ENCODE results near the gene PRKCE.
A peak's percentile ranks its signal among the peaks of the same experiment; 100 is the strongest.

The PRKCE gene

DNA sequence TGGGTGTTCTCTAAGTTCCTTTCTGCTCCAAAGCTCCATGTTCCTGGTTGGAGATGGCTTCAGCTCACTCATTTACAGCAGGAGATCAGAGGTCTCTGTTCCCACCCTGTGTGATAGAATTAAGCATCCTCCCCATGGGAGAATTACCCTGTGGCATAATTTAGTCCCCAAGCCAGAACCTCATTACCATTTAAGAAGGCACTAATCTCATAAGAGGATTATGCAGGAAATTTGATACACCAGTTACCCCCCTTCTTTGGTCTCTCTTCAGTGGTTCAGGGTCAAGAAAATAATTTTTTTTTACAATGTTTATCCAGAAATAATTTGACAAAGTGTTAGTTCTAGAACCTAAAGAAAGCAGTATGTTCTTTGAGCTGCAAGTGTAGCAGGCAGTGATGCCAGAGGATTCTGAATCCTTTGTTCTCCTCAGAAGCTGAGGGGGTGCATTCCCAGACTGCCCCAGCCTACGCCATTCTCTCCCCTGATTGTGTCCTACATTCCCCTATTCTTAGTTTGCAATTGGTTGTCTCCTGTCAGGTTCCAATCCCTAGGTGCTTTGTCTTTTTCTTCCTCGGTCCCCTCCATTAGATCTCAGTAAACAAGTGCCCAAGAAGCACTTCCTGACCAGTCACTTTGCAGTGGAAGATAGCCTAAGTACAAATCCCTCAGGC, 163.6 kb downstream of the PRKCE start:
- TF ChIP-seq, protein P1, sequence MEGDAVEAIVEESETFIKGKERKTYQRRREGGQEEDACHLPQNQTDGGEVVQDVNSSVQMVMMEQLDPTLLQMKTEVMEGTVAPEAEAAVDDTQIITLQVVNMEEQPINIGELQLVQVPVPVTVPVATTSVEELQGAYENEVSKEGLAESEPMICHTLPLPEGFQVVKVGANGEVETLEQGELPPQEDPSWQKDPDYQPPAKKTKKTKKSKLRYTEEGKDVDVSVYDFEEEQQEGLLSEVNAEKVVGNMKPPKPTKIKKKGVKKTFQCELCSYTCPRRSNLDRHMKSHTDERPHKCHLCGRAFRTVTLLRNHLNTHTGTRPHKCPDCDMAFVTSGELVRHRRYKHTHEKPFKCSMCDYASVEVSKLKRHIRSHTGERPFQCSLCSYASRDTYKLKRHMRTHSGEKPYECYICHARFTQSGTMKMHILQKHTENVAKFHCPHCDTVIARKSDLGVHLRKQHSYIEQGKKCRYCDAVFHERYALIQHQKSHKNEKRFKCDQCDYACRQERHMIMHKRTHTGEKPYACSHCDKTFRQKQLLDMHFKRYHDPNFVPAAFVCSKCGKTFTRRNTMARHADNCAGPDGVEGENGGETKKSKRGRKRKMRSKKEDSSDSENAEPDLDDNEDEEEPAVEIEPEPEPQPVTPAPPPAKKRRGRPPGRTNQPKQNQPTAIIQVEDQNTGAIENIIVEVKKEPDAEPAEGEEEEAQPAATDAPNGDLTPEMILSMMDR (IDR thresholded peaks at IDR 0.05; ENCODE audit: low read depth, low read length), result no peak
- no peak overlapping the region for H3K4me3 ChIP-seq (ENCODE audit: low read depth, low read length)
- H3K4me1 ChIP-seq, result peaks cover 56% of the 10 kb centered on the region
- DNase-seq, result no peak
- no peaks in the 10 kb centered on the region for H3K9me3 ChIP-seq
- no peaks in the 10 kb centered on the region for H3K36me3 ChIP-seq
- no peaks in the 10 kb centered on the region for H3K27me3 ChIP-seq

DNA sequence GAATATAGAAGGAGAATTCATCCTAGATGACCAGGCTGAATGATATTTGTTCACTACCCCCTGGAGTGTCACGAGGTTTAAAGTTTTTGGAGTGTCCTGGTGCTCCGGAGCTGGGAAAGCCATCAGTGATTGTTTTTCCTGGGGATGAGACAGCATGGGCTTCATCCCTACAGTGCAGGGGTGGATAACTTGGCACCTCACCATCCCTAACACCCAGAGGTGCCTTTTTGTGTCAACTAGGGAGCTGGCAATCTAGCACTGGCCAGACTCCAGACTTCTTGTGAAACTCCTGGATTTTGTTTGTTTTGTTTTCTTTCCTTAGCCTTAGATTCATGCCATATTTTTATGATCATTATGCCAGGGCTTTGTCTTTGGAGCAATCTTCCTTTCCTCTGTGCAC, 164.8 kb downstream of the PRKCE start:
- Histone ChIP-seq H3K9me3 (no peaks in the 10 kb centered on the region), H3K36me3 (no peaks in the 10 kb centered on the region), H3K4me1 (peaks cover 65% of the 10 kb centered on the region), H3K27me3 (no peaks in the 10 kb centered on the region), H3K4me3 (ENCODE audit: low read depth, low read length) (no peak overlapping the region)
- TF ChIP-seq, protein P1 (IDR thresholded peaks at IDR 0.05; ENCODE audit: low read depth, low read length), result no peak
- no peak for DNase-seq

DNA sequence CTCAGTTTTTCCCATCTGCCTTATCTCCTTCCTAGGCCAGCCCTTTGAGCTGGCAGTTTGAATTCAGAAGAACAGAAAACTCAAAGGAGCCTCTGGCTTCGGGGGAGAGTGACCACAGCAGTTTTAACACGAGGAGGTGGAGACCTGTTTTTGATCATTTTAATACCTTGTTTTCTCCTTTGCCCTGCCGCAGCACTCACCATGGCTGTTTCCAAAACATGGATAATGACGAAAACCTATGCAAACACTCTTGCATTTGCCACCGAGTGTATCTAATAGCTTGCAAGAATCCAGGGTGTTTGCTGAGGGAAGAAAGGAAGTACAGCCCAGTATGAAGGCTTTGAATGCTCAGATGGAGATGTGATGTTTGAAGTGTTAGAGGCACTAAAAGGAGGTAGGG, 167.1 kb downstream of the PRKCE start:
- no peak for DNase-seq
- H3K4me1 ChIP-seq, result peaks cover 65% of the 10 kb centered on the region
- TF ChIP-seq, protein P1 (IDR thresholded peaks at IDR 0.05; ENCODE audit: low read depth, low read length), result no peak
- no peaks in the 10 kb centered on the region for H3K9me3 ChIP-seq
- H3K27me3 ChIP-seq, result no peaks in the 10 kb centered on the region
- H3K4me3 ChIP-seq (ENCODE audit: low read depth, low read length), result no peak overlapping the region
- H3K36me3 ChIP-seq, result no peaks in the 10 kb centered on the region

DNA sequence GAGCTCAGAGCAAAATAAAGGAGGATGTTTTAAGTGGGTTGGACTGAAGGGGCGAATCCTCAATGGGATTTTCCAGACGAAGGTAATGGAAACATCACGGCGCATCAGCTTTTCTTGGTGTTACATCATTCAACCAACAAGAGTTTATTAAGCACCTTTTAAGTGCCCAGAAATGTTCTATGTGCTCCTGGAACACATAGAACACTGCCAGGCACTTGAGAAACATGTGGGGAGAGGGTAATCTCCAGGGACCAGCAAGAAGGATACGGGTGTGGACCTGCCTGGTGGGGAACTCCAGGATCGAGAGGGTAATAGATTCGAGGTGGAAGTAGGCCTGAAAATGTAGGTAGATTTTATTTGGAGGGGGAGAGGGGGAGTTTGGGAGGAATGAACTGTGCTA, 168.6 kb downstream of the PRKCE start:
- Histone ChIP-seq H3K4me3 (ENCODE audit: low read depth, low read length) (no peak overlapping the region), H3K36me3 (no peaks in the 10 kb centered on the region), H3K27me3 (no peaks in the 10 kb centered on the region), H3K9me3 (no peaks in the 10 kb centered on the region), H3K4me1 (peaks cover 65% of the 10 kb centered on the region)
- TF ChIP-seq, protein P1 (IDR thresholded peaks at IDR 0.05; ENCODE audit: low read depth, low read length), result no peak
- DNase-seq, result no peak

DNA sequence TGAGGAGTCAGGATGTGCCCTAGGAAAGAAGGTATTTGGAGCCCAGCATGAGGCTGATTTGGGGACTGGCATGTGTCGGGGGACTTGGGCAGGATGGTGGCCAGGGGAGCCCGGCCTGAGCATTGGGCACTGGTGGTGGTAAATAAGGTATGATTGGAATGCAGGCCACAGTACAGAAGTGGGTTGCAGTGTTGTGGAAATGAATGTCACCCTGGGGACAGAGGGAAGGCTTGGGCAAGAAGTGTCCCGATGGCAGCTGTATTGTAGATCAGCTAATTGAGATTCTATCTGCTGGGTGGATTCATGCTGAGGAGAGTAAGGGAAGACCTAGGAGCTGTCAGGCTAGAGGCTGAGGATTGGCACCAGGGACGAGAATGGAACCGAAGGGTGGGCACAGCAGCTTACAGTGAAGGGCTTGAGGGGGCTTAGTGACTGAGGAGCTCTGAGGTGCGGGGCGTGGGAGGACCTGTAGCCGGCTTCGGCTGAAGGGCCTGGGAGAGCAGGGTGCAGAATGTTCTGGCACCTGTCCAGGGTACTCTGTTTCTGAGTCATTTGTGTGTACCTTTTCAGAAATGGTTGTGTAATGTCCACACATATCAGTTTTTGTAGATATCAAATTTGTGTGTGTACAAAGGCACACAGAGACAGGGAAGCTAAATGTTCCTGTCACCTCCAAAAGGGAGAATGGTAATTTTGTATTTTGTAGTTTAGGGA, 170.2 kb downstream of the PRKCE start:
- peak; percentile 77 for DNase-seq
- H3K36me3 ChIP-seq, result no peaks in the 10 kb centered on the region
- no peak overlapping the region for H3K4me3 ChIP-seq (ENCODE audit: low read depth, low read length)
- peaks cover 65% of the 10 kb centered on the region for H3K4me1 ChIP-seq
- TF ChIP-seq, protein P1 (IDR thresholded peaks at IDR 0.05; ENCODE audit: low read depth, low read length), result no peak
- H3K27me3 ChIP-seq, result no peaks in the 10 kb centered on the region
- H3K9me3 ChIP-seq, result no peaks in the 10 kb centered on the region

DNA sequence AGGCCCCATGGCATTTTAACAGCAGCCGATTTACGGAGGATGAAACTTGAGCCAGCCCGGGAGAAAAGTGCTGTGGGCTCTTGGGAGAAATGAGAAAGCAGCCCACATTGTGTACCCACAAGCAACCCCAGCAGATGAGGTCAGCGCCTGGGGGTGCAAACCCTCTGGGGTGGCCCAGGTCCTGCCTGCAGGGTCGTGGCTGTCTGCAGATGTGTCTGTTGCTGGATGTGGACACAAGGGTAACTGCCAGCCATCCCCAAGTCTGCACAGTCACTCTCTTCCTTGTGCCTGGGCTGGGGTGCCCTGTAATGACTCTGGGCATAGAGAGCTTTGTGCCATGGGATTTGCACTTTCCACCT, 170.8 kb downstream of the PRKCE start:
- Histone ChIP-seq H3K27me3 (no peaks in the 10 kb centered on the region), H3K4me3 (ENCODE audit: low read depth, low read length) (no peak overlapping the region), H3K4me1 (peaks cover 69% of the 10 kb centered on the region), H3K9me3 (no peaks in the 10 kb centered on the region), H3K36me3 (no peaks in the 10 kb centered on the region)
- TF ChIP-seq, protein P1 (IDR thresholded peaks at IDR 0.05; ENCODE audit: low read depth, low read length), result no peak
- no peak for DNase-seq

Measured in BE2C (cell line).